ENCODE measurements around the gene B3GNT5. TPM values are rescaled to one million over a fixed set of nuclear protein-coding genes. Genes with fewer than 3 reads are reported as not detected.

B3GNT5 gene
- total and polyA plus RNA-seq, 7 donors, result 12.1 to 98.9 (median 54.7) TPM

DNA sequence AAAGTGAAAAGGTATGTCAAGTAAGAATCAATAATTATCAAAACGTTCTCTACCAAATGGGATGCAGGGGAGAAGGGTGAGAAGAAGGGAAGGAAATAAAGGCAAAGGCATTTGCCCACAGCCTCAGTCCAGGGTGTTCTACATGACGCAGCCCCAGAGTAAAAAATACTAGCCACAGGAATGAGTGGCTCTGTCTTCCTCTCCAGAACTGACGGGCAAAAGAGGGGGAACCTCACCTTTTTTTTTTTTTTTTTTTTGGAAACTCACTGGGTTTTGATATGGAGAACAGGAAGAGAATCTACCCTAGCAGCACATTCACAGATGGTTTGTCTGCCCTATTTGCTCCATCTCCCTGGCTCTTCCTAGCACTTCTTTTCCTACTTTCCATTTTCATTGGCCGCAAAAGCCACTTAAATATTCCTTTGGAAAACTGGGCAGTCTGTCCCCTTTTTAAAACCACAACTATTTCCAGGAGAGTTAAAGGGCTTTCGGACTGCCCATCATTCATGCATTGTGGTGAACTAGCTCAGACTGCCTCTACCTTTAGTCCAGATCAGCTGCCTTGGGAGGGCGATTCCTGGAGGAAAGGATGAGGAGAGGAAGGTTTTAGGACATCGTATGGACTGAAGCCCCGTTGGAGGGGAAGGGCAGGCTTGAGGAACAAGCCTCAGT lies 28.2 kb downstream of the B3GNT5 start:
- 86 to 91% (median 87%) methylated on average over 8 of the region's 8 CpGs for WGBS, 3 donors
- DNase-seq, result no peak
- Histone ChIP-seq H3K27ac (no peak overlapping the region), H3K9me3 (no peaks in the 10 kb centered on the region), H3K4me1 (peaks cover 16% of the 10 kb centered on the region), H3K27me3 (ENCODE audit: insufficient read depth in 3 of 3, low read length in 2 of 3) (no peaks in the 10 kb centered on the region), H3K4me3 (no peak overlapping the region), H3K36me3 (ENCODE audit: insufficient read depth in 1 of 2, low read depth in 1 of 2) (no peaks in the 10 kb centered on the region)
- no peak for ATAC-seq
- TF ChIP-seq, protein P1, sequence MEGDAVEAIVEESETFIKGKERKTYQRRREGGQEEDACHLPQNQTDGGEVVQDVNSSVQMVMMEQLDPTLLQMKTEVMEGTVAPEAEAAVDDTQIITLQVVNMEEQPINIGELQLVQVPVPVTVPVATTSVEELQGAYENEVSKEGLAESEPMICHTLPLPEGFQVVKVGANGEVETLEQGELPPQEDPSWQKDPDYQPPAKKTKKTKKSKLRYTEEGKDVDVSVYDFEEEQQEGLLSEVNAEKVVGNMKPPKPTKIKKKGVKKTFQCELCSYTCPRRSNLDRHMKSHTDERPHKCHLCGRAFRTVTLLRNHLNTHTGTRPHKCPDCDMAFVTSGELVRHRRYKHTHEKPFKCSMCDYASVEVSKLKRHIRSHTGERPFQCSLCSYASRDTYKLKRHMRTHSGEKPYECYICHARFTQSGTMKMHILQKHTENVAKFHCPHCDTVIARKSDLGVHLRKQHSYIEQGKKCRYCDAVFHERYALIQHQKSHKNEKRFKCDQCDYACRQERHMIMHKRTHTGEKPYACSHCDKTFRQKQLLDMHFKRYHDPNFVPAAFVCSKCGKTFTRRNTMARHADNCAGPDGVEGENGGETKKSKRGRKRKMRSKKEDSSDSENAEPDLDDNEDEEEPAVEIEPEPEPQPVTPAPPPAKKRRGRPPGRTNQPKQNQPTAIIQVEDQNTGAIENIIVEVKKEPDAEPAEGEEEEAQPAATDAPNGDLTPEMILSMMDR (IDR thresholded peaks at IDR 0.05), result no peak
- intact Hi-C loops (cut with DNase I), result no loop called here

DNA sequence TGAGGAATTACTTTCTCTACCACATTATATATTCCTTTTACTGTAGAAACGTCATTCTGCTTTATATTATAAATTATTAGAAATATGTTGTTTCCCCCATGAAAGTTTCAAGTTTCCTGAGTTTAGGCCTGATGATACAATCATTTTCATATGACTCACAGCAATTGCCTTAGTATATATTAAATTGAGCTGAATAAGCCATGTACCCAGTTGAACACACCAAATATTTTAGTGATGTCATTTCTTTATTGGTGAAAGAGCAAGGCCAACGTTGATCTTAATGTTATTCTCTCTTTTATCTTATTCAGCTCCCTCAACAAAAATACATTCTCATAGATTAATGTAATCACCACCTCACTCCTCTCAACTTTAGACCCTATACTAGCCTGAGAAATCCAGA lies 30.8 kb downstream of the B3GNT5 start:
- TF ChIP-seq, protein P1 (IDR thresholded peaks at IDR 0.05), result no peak
- Histone ChIP-seq H3K4me1 (peaks cover 24% of the 10 kb centered on the region), H3K4me3 (no peak overlapping the region), H3K27ac (no peak overlapping the region), H3K36me3 (ENCODE audit: insufficient read depth in 1 of 2, low read depth in 1 of 2) (no peaks in the 10 kb centered on the region), H3K27me3 (ENCODE audit: insufficient read depth in 3 of 3, low read length in 2 of 3) (no peaks in the 10 kb centered on the region), H3K9me3 (no peaks in the 10 kb centered on the region)
- 78 to 82% (median 80%) methylated on average over 2 of the region's 2 CpGs for WGBS, 3 donors
- DNase-seq (no peak), ATAC-seq (no peak)
- intact Hi-C loops (cut with DNase I), result no loop called here

DNA sequence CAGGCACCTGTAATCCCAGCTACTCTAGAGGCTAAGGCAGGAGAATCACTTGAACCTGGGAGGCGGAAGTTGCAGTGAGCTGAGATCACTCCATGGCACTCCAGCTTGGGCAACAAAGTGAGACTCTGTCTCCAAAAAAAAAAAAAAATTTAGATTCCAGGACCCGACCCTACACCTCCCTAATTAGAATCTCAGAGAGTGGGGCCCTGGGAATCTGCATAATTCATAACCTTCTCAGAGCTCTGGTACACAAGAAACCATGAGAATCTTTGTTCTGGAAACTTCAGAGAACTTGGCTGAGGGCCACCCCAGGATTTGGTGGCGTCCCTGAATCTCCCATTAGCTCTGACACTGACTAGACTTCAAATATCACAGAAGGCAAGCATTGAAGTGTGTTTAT lies 31.5 kb downstream of the B3GNT5 start:
- TF ChIP-seq, protein P1 (IDR thresholded peaks at IDR 0.05), result no peak
- Histone ChIP-seq H3K9me3 (no peaks in the 10 kb centered on the region), H3K27me3 (ENCODE audit: insufficient read depth in 3 of 3, low read length in 2 of 3) (no peaks in the 10 kb centered on the region), H3K36me3 (ENCODE audit: insufficient read depth in 1 of 2, low read depth in 1 of 2) (no peaks in the 10 kb centered on the region), H3K4me3 (no peak overlapping the region), H3K4me1 (peaks cover 24% of the 10 kb centered on the region), H3K27ac (peak overlapping the region; percentile 94)
- DNase-seq, result no peak
- no peak for ATAC-seq
- 55 to 74% (median 59%) methylated on average over 3 of the region's 3 CpGs for WGBS, 3 donors
- intact Hi-C loops (cut with DNase I), result no loop called here

DNA sequence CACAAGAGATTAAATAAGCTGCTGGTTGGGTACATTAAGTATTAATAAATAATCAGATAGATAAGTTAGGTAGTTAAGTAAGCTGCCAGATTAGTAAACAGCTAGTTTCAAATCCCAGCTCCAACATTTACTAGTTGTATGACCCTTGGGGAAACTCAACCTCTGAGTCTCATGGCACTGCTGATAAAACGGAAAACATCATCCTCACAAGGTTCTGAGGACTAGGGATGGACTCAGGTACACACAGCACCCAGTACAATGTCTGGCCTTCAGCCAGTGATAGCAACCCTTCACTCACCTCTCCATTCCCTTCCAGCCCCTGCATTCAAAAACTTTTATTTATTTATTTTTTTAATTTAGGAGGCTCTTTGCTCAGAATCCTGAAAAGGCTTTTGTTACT lies 32.3 kb downstream of the B3GNT5 start:
- H3K36me3 ChIP-seq (ENCODE audit: insufficient read depth in 1 of 2, low read depth in 1 of 2), result no peaks in the 10 kb centered on the region
- peaks cover 24% of the 10 kb centered on the region for H3K4me1 ChIP-seq
- WGBS, 3 donors, result 17 to 48% (median 26%) methylated on average over 1 of the region's 1 CpG
- no peaks in the 10 kb centered on the region for H3K27me3 ChIP-seq (ENCODE audit: insufficient read depth in 3 of 3, low read length in 2 of 3)
- intact Hi-C loops (cut with DNase I), result no loop called here
- no peak for DNase-seq
- TF ChIP-seq, protein P1 (IDR thresholded peaks at IDR 0.05), result no peak
- ATAC-seq, result no peak
- peak overlapping the region; percentile 9 for H3K4me3 ChIP-seq
- H3K27ac ChIP-seq, result peak overlapping the region; percentile 94
- no peaks in the 10 kb centered on the region for H3K9me3 ChIP-seq

All from psoas muscle (tissue), 8 donors.